ENCODE measurements around the gene JCAD.

Gene JCAD

DNA sequence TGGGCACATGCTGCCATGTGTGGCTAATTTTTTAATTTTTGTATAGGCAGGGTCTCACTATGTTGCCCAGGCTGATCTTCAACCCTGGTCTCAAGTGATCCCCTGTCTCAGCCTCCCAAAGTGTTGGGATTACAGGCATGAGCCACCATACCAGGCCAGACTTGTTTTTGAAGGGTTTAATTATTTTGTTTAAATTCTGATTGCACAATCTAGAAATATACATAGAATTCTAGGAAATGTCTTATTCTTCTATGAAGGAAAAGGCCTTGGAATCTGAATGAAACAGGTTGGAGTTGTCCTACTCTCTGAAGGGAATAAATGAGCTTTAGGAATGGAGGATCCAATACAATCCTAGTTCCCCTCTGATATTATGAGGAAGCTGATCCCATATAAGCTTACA, 15.5 kb upstream of the JCAD start:
- DNase-seq (ENCODE audit: extremely low read depth in 1 of 2, low read depth in 1 of 2), result no peak

DNA sequence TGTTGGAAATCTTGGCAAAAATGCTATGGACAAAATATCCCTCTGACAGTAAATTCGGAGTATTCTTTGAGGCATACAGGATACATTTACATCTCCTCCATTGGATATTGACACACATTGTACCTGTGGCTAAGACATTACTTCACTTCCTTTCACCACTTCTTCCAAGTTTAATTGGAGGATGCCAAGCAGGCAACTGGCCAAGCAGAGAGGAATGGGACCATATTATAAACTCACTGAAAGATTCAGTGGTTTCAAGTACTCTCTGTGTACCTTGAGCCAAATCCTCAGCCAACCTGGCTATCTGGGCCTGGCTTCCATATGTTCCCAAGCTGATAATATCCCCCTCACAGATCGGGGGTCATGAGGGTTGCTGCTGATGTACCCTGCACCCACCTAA, 14.7 kb upstream of the JCAD start:
- no peak for DNase-seq (ENCODE audit: extremely low read depth in 1 of 2, low read depth in 1 of 2)

DNA sequence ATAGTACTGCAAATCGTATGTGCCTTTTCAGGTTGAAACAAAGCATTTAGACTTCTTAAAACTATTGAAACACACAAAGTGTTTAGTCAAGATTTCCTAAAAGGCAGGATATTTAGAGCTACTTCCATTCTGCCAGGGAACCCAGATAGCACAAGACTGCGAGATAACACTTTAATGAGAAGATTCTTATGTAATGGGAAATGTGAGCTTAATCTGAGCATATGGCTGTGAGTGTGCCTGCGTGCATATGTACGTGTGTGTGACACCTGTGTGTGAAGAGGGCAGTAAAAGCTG, 14.3 kb upstream of the JCAD start:
- no peak for DNase-seq (ENCODE audit: extremely low read depth in 1 of 2, low read depth in 1 of 2)

DNA sequence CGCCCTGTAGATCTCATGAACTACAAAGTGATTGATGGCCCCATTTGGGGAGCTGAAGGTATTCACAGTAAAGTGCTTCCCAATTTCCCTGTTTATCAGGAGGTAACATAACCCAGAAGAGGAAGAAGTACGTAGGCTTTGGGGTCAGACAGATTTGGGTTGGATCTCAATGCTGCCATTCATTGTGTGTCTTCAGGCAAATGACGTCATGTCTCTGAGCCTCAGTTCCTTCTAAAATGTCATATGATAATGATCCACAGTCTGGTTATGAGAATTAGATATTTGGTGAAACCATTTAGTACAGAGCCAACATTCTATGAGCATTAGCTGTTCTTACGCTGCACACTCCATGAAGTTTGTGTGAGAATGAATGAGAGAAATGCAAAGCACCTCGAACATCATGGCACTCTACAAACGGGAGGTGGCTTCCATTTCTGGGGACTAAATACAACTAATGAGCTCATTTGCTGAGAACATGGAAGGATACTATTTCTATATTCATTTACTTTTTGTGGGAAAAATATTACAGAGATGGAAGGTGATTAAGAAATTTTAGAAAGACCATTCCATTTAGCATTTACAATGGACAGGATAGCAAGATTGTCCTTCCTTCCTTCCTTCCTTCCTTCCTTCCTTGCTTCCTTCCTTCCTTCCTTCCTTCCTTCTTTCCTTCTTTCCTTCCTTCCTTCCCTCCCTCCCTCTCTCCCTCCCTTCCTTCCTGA, 13.8 kb upstream of the JCAD start:
- no peak for DNase-seq (ENCODE audit: extremely low read depth in 1 of 2, low read depth in 1 of 2)

DNA sequence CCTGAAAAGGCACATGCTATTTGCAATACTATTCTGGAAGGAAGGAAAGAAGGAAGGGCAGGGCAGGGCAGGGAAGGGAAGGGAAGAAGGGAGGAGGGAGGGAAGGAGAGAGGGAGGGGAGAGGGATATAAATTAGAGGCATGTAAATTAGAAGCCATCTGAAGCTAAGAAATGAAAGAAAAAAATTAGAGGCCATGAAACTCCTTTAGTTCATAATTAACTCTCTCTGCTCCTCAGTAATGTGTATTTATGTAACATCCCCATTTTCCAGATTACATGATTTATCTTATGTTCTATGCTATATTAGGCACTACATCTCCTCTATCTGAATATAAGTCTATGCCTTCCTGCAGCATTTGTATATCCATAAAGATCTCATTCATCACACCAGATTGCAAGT, 12.7 kb upstream of the JCAD start:
- no peak for DNase-seq (ENCODE audit: extremely low read depth in 1 of 2, low read depth in 1 of 2)

DNA sequence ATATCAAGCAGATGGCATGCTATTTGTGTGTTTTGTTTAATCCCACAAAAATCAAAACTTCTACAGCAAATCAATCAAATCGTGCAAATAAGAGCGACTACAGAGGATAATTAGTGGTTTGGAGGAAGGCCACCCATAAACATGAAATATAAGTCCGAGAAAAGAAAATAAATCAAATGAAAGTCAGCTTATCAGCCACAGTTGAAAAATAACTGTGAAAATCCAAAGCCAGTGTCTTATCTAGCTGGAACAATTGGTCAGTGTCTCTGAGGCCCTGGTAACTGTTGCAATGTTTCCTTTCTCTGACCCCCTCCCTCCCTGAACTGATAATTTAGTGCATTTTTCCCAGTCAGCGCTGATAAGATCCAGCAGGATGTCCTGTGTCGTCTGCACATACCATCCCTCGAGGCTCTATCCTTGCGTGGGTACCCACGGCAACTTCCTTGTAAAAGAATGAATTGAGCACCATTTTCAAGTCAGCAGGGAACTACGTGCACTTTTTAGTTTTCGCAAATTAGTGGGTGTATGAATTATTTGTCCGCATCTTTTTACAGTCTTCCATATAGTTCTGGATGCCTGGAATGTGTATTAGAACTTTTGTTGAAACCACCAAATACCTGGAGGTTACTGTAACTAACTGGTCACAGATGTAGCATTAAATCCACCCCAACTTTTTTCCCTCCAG, 10.8 kb upstream of the JCAD start:
- no peak for DNase-seq (ENCODE audit: extremely low read depth in 1 of 2, low read depth in 1 of 2)

DNA sequence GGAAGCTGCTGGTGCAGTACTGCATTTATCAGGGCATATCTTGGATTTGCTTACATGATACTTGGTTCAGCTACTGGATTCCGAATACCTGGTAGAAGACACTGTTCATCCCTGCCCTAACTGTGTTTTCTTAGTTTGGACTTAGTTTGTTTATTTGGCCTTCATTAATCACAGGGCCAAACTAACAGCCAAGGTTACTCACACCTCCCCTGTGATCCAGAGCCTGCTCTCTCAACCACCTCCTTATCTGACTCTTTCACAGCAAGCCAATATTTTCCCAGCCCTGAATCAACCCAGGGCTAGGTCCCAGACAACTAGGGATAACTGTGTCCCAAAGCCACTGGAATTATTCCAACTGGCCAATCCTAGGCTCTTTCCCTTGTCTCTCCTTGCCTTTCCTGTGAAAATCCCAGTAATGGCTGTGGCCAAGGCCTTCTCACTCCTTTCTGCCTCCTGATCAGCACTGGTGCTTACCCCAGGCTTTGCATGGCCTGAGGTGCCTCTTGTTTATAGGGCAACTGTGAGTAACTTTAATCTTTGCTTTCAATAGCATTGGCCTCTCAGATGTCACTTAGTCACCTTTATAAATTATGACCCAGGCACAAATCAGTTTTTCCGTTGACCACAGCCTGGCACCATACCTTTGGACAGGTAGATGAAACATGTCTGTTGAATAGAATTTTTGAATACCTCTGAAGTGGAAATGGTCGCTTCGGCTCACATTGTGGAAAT, 9.3 kb upstream of the JCAD start:
- DNase-seq (ENCODE audit: extremely low read depth in 1 of 2, low read depth in 1 of 2), result no peak

DNA sequence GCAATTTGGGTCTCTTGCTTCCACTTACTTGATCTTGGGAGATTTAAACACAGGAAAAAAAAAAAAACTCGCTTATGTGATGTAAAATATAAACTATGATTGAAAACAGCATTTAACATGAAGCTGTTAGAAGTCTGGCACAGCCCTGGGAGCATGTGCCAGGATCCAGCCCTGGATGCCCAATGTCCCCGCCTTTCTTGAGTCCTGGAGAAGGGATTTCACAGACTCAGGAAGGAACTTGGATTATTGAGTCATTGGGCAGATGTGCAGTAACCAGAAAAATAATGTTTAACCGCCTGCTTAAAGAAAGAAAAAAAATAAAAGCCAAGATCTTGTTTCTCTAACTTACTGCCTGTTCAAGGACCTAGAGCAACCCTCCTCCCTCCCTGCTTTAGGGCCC, 3.7 kb upstream of the JCAD start:
- no peak for DNase-seq (ENCODE audit: extremely low read depth in 1 of 2, low read depth in 1 of 2)

DNA sequence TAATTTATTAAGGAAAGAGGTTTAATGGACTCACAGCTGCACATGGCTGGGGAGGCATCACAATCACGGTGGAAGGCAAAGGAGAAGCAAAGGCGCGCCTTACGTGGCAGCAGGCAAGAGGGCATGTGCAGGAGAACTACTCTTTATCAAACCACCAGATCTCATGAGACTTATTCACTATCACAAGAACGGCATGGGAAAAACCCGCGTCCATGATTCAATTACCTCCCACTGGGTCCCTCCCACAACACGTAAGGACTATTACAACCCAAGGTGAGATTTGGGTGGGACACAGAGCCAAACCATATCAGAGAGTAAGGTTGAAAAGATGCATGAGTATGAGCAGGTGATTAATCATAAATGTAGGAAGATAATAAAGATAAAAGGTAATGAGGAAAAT, 3.2 kb upstream of the JCAD start:
- no peak for DNase-seq (ENCODE audit: extremely low read depth in 1 of 2, low read depth in 1 of 2)

DNA sequence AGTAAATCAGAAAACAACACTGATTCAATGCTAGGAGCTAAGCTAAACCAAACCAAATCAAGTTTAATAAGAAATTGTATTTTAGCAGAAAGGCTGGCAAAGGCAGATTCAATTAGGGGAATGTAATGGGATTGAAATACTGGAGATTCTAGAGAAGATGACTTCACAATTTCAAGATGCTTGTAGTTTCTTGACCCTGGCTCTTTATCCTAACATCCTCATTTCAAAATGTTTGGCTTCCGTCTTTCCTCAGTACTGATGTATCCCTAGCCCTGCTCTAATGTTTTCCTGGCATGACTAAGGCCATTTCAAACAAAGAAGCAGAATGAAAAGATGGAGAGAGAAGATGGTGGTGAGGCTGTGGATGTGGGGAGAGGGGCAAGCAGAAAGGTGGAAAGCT, 2.7 kb upstream of the JCAD start:
- DNase-seq (ENCODE audit: extremely low read depth in 1 of 2, low read depth in 1 of 2), result no peak

DNA sequence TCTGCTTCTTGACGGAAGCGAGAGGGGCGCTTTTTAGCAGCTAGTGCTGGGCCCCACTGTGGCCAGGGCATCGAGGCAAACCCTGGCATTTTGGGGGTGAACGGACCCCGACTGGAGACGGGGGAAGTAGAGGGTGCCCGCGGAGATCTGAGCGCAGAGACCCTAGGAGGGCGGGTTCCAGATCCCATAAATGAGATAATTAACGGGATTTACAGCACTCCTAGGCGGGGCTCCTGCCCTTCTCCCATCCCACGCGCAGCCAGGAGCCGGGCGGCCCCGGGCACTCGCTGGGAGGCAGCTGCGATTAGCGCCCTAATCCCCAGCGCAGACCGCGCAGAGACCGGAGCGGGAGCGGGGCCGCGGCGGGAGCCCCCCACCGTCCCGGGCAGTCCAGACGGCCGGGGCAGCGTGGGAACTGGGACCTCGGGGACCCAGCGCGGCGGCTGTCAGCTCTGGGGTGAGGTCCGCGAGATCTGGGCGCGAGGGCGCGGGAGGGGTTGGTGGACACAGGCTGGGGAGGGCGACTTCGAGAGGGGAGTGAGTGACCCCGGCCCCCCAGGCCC, 735 bp downstream of the JCAD start:
- no peak for DNase-seq (ENCODE audit: extremely low read depth in 1 of 2, low read depth in 1 of 2)

DNA sequence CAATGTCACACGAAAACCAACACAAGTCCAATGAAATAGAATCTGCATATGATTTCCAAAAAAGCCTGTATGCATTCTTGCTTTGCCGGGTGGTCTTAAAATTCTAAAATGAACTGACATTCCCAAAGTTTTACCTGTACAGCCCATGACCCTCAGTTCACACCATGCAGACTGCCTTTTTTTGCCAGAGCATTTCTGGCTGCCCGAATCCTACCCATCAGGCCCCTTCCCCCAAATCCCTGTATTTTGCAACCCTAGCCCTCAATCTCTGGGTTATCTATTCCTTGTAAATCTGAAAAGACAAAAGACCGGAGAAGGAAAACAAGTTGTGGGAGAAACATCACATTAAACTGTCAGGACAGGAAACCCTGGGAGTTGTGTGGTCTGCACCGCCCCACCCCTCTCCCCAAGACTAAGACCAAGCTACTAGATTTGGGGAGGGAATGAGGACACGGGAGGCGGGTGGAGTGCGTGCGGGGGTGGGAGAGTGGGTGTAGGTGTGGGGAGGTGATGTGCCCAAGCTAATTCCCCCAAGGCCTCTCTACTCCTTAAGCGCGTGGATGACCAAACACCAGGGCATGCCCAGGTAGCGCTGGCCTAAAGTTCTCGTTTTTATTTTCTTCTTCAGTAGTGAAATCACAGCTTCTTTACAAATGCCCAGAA, 1.4 kb downstream of the JCAD start:
- no peak for DNase-seq (ENCODE audit: extremely low read depth in 1 of 2, low read depth in 1 of 2)

DNA sequence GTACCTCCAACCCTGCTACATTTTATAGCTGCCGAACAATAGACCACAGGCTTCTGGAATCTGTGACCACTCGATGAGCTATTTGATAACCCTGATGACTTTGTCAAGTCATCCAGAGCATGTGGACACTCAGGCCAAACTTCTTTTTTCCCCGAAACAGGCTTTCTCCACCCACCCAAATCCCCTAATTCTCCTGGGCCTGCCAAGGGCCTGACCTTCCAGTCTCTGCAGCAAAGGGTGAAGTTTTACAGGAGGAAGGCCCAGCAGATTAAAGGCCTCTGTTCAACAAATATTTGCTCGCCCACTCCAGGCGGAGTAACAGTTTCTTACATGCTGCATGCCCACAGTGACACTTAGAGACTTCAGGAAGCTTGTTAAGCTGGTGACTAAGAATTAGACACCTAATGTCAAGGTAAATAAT, 2.0 kb downstream of the JCAD start:
- no peak for DNase-seq (ENCODE audit: extremely low read depth in 1 of 2, low read depth in 1 of 2)

DNA sequence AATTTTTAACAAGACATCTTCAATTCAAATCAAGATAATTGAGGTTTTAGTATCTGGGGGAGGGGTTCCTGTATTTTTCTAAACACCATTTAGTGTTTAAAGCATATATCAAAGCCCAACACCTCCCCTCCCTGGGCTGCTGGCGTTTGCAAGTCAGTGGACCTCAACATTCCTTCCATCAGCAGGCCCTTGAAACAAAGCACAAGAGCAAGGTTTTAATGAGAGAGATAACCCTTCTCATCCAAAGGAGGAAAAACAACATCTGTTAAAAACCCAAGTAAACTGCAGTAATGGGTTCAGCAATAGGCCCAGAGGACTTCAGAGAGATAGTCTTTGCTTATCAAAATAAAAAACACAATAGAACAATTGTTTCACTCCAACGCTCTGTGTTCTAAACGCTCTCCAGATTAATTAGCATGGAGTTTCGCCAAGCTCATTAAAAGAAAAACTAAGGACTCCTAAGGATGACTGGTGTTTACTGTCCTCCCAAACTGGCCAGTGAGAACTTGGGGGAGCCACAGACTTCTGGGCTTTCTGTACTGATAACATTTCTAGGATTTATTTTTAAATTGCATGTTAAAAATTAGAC, 2.5 kb downstream of the JCAD start:
- no peak for DNase-seq (ENCODE audit: extremely low read depth in 1 of 2, low read depth in 1 of 2)

DNA sequence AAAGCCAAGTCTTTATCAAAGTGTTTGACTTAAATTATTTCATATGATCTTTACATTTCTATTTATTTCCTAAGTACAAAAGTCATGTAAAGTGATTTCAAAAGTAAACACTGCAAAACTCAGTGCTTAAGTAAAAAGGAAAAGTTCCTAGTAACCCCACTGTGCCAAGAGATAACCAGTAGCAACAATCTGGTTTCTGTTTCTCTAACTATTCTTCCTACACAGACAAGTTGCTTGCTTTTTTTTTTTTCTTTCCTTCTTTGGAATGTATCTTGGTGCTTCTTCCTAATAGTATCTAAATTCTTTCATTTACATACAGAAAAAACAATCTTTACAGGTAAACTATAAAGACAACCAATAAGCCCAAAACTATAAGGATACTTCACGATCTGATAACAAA, 3.1 kb downstream of the JCAD start:
- no peak for DNase-seq (ENCODE audit: extremely low read depth in 1 of 2, low read depth in 1 of 2)

DNA sequence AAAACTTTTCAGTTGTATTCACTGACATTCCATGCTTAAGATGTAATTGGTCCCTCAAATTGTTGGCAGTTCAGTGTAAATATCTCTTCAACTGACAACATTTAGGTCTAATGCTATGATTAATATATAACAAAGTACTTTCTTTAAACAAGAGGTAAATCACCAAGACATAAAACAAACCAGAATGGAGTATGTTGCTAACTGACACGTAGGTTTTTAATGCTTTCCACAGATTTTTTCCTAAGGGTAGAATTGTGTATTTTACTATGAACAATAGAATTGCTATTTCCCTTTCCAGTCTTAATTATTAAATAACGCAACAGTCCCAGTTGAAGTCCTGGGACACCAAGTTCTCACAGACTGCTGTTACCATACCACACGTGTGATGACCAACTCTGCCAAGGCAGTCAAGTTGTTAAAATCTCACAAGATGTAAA, 4.1 kb downstream of the JCAD start:
- DNase-seq (ENCODE audit: extremely low read depth in 1 of 2, low read depth in 1 of 2), result no peak

DNA sequence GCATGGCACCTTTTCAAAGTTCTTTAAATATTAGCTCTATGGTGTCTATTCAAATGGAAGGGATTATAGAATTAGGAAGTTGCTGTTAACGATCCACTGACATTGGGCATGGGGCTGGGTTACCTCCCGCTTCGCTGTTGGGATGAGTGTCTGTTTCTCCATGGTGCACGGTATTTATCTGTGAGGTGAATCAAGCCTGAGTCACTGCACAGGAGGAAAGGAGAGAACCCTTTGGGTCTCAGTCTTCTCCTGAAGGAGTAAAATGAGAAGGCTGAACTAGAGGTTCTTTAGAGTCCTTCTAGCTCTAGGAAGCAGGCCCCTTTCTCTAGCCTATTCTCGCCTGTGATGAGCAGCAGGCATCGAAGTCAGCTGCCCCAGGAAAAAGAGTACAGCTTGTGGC, 7.3 kb downstream of the JCAD start:
- no peak for DNase-seq (ENCODE audit: extremely low read depth in 1 of 2, low read depth in 1 of 2)

DNA sequence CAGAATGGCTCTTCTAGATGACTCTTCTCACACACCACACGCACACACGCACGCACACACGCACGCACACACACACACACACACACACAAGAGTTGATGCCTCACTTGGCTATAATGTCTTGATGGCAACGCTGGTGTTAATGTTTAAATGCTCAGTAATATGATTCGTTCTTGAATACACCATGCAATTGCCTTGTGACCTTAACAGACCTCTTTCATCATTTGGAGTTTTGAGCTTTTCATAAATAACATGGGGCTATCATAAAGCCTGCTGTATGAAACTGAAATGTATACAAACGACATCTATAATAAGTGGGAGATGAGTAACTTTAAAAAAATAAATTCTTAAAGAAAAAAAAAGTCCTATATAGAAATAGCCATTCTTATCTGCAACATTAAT, 8.2 kb downstream of the JCAD start:
- no peak for DNase-seq (ENCODE audit: extremely low read depth in 1 of 2, low read depth in 1 of 2)

DNA sequence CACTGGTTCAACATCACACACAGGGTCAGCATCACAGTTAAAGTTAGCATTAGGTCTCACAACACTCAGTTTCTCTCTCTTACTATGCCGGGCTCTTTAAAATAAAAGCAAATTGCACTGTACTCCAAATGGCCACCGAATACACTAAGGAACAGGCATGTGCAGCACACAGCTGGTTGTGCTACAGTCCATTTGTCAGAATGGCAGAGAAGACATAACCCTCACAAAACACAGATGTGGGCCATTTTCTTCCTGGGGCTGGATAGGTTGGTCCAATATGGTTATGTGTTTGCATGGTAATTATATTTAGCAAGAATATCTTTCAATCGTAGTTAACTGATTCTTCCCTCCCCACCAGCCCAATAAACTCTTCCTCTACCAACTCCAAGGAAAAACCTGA, 9.0 kb downstream of the JCAD start:
- no peak for DNase-seq (ENCODE audit: extremely low read depth in 1 of 2, low read depth in 1 of 2)

DNA sequence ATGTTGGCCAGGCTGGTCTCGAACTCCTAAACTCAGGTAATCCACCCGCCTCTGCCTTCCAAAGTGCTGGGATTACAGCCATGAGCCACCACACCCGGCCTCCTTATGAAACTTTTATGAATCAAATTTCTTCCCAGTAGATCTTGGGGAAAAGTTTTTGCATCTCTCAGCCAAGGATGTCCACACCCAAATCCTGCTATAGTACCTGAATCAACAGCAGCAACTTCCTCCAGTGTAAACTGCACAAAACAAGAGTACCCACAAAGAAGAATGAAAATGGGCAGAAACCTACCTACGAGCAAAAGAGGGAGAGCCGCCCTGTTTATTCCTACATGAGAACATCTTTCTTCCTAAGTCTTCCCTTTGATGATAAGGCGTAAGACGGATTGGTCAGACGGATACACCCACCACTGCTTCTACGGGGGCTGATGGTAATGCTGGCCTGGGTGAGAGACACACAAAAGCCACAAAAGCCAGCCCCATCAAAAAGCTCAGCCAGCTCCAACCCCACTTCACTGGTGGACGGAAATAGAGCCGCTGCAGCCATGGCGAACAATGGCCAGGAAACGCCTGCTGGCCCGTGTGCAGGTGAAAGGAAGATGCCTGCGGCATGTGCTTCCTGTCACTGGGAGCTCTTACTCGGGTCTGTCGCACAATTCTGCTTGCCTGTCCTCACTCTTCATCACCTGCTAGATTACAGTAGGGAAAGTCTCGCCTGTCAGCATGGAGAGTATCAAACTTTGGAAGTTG, 10.4 kb downstream of the JCAD start:
- DNase-seq (ENCODE audit: extremely low read depth in 1 of 2, low read depth in 1 of 2), result no peak

All from stimulated activated CD8-positive, alpha-beta memory T cell treated with anti-CD3 and anti-CD28 coated beads, Interleukin-7, amount 100 ng/mL, for 48 hours (primary cell).